Lower leg skin (tissue), 4 donors: ENCODE data around the gene PDZRN4. TPM values are rescaled to one million over a fixed set of nuclear protein-coding genes. Genes with fewer than 3 reads are reported as not detected.

Source experiments
- DNase-seq, 2 donors: peaks; one replicate each; pipeline ENCODE4 v3.0.0-alpha.2; 2019; ENCODE audit warnings: low spot score in 2 of 2
- H3K4me3 ChIP-seq: fragments of 200-600 bp; sonication (generic); 2 replicates; pipeline ENCODE4 v1.5.1; 2017; ENCODE audit warnings: mild to moderate bottlenecking, low read depth; ENCODE audit not compliant: poor library complexity, severe bottlenecking
- POLR2A ChIP-seq, 2 donors: fragments of 450-650 bp; IDR thresholded peaks; one replicate each; pipeline ENCODE4 v1.6.1; 2016 to 2017; ENCODE audit warnings: antibody characterized with exemption in 2 of 2, mild to moderate bottlenecking in 1 of 2, moderate library complexity in 1 of 2
- WGBS, 2 donors: methylation state at CpG; one replicate each; pipeline ENCODE4 v1.1.5; 2018; 5-methylcytosine and 5-hydroxymethylcytosine counted together
- intact Hi-C: fragments of 100-400 bp; cut with DNase I; formaldehyde crosslinking; loops from one replicate; pipeline ENCODE4 v1.15.0; 2023; ENCODE audit warnings: low total_unique reads
- total RNA-seq, 4 donors: library from RNA; depleted of rRNA; stranded (reverse); fragments of >200 nt; gene quantifications; one replicate each; pipeline ENCODE4 v1.1.0, GENCODE V29; 2016
- TF ChIP-seq, protein P1 (sequence below), 3 donors: fragments of 450-650 bp; IDR thresholded peaks; one replicate each; pipeline ENCODE4 v1.5.1; 2016; ENCODE audit warnings: antibody characterized with exemption in 3 of 3, mild to moderate bottlenecking in 3 of 3, moderate library complexity in 2 of 3

Gene PDZRN4
- total RNA-seq, 4 donors from 2014 or later = 0.65 to 8.3 (median 3.6) TPM

DNA sequence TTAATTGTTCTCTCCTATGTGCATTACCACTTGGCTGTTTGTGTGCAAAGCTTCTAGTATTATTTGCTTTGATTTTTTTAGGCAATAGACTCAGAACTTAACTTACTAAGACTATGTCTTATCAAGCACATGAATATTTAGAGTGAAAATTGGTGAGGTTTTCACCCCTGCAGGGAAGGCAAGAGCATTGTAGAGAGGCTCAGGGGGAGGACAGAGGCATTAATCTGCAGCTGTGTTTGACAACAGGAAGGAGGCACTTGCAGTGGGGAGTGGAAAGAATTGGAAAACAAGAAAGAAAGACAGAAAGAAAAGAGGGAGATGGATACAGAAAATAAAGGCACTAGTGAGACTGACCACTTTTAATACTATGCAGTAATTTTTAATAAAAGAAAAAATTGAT lies 431.6 kb downstream of the PDZRN4 start:
- TF ChIP-seq, protein P1, sequence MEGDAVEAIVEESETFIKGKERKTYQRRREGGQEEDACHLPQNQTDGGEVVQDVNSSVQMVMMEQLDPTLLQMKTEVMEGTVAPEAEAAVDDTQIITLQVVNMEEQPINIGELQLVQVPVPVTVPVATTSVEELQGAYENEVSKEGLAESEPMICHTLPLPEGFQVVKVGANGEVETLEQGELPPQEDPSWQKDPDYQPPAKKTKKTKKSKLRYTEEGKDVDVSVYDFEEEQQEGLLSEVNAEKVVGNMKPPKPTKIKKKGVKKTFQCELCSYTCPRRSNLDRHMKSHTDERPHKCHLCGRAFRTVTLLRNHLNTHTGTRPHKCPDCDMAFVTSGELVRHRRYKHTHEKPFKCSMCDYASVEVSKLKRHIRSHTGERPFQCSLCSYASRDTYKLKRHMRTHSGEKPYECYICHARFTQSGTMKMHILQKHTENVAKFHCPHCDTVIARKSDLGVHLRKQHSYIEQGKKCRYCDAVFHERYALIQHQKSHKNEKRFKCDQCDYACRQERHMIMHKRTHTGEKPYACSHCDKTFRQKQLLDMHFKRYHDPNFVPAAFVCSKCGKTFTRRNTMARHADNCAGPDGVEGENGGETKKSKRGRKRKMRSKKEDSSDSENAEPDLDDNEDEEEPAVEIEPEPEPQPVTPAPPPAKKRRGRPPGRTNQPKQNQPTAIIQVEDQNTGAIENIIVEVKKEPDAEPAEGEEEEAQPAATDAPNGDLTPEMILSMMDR (IDR thresholded peaks at IDR 0.05) = no peak
- no peak for TF ChIP-seq POLR2A (IDR thresholded peaks at IDR 0.05)
- intact Hi-C loops = no loop called here
- DNase-seq = no peak

DNA sequence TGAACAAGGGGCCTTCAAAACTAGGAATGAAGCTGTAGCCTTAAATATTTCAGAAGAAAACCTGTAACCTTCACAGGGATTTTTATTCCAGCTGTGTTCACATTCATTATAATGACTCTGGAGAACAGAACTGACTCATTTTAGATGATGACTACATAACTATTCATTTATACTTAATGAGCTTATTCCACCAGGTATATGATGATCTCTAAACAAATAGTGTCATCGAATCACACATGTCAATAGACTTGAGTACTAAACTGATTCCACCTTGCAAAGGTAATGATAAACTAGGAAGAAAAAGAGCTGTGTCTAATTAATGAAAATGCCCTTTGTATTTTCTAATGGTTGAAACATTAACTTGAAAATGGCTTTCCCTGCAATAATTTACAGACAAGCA lies 433.2 kb downstream of the PDZRN4 start:
- no peak for DNase-seq
- H3K4me3 ChIP-seq = no peak overlapping the region
- WGBS, 2 donors = 87 to 90% methylated on average over 1 of the region's 1 CpG
- TF ChIP-seq POLR2A (IDR thresholded peaks at IDR 0.05) = no peak
- TF ChIP-seq, protein P1 (IDR thresholded peaks at IDR 0.05) = no peak
- intact Hi-C loops = no loop called here

More for the DNA sequence above, 431.6 kb downstream of the PDZRN4 start:
- no peak overlapping the region for H3K4me3 ChIP-seq
